ENCODE measurements around the gene TRPM3. TPM values are rescaled to one million over a fixed set of nuclear protein-coding genes. Genes with fewer than 3 reads are reported as not detected.
A peak's percentile ranks its signal among the peaks of the same experiment; 100 is the strongest.

Gene TRPM3
- total and polyA plus RNA-seq, 2 of the 8 experiments (the other 6 are each of a cell fraction or from before 2014, with no cell fraction given): 2.4 to 10.9 TPM

GRCh38 chr9:70814597-70814996 lies 306.8 kb downstream of the TRPM3 start:
- TF ChIP-seq JUND (IDR thresholded peaks at IDR 0.05; ENCODE audit: low read length) (no peak), GTF2F1 (IDR thresholded peaks at IDR 0.05; ENCODE audit: borderline replicate concordance, low read depth, low read length) (no peak), SIRT6 (IDR thresholded peaks at IDR 0.05; ENCODE audit: low read length) (no peak), POLR2AphosphoS5 (IDR thresholded peaks at IDR 0.05; ENCODE audit: low read depth, low read length) (no peak), SIN3A (conservative IDR thresholded peaks at IDR 0.05 in 1 of 2, IDR thresholded peaks at IDR 0.05 in 1 of 2; ENCODE audit: low read depth in 1 of 2, low read length in 2 of 2) (0 out of 4 replicates have a peak, but pooled peaks of 1 of the 2 experiments have one; percentile 32), CREB1 (IDR thresholded peaks at IDR 0.05) (no peak), CHD2 (IDR thresholded peaks at IDR 0.05; ENCODE audit: low read length) (no peak), RXRA (IDR thresholded peaks at IDR 0.05; ENCODE audit: insufficient read depth, low read depth, low read length) (no peak), ATF2 (IDR thresholded peaks at IDR 0.05; ENCODE audit: low read length) (no peak), NRF1 (IDR thresholded peaks at IDR 0.05; ENCODE audit: low read depth, low read length) (no peak), KDM1A (IDR thresholded peaks at IDR 0.05; ENCODE audit: borderline replicate concordance, low read length) (peak; percentile 73; the same call in 1 of the 2 replicates)
- Histone ChIP-seq H3K27ac (ENCODE audit: low read depth, low read length) (no peak overlapping the region), H3K23ac (ENCODE audit: insufficient read length) (no peak overlapping the region), H2BK15ac (ENCODE audit: low read length) (no peak overlapping the region), H2BK12ac (ENCODE audit: low read depth, low read length) (no peak overlapping the region), H3K9me3 (ENCODE audit: insufficient read depth in 2 of 2, low read depth in 1 of 2, low read length in 1 of 2) (no peaks in the 10 kb centered on the region), H3K79me1 (ENCODE audit: low read depth, low read length) (no peaks in the 10 kb centered on the region), H3K4ac (replicated peaks; ENCODE audit: insufficient read length, low read depth, low read length) (no peak overlapping the region), H2BK120ac (replicated peaks; ENCODE audit: low read depth, low read length) (no peak overlapping the region), H3K56ac (replicated peaks; ENCODE audit: insufficient read length, low read depth, low read length) (no peak overlapping the region), H4K5ac (ENCODE audit: insufficient read length, low read depth, low read length) (no peak overlapping the region), H3K9ac (replicated peaks in 1 of 4; ENCODE audit: extremely low read depth in 1 of 4, low read depth in 3 of 4, low read length in 3 of 4) (no peak overlapping the region), H3K27me3 (replicated peaks in 1 of 4; ENCODE audit: control insufficient read depth in 3 of 4, extremely low read depth in 1 of 4, insufficient read depth in 3 of 4, low read length in 3 of 4) (no peaks in the 10 kb centered on the region), H4K8ac (ENCODE audit: extremely low read depth, insufficient read depth, low read length) (no peak overlapping the region), H3K4me3 (ENCODE audit: extremely low read depth in 1 of 4, insufficient read depth in 2 of 4, low read depth in 3 of 4, low read length in 4 of 4) (no peak overlapping the region), H3K4me1 (replicated peaks in 1 of 4; ENCODE audit: control insufficient read depth in 3 of 4, insufficient read depth in 4 of 4, low read length in 3 of 4) (no peaks in the 10 kb centered on the region), H2AK5ac (ENCODE audit: low read depth, low read length) (no peak overlapping the region), H2BK20ac (ENCODE audit: low read length) (no peak overlapping the region), H3K36me3 (ENCODE audit: control insufficient read depth in 2 of 4, insufficient read depth in 4 of 4, low read length in 3 of 4) (no peaks in the 10 kb centered on the region; a peak in 1 of 8 replicates), H2AFZ (ENCODE audit: low read length) (no peak overlapping the region), H3K23me2 (ENCODE audit: low read depth, low read length) (no peaks in the 10 kb centered on the region; the same call in 1 of the 2 replicates), H3K14ac (ENCODE audit: insufficient read length) (no peak overlapping the region), H4K20me1 (replicated peaks in 1 of 2; ENCODE audit: control insufficient read depth in 1 of 2, insufficient read depth in 2 of 2, low read length in 2 of 2) (no peaks in the 10 kb centered on the region), H3K18ac (ENCODE audit: extremely low read depth, low read length) (no peak overlapping the region), H2BK5ac (ENCODE audit: low read depth, low read length) (no peak overlapping the region), H3K79me2 (ENCODE audit: control insufficient read depth in 1 of 2, insufficient read depth in 2 of 2, low read length in 2 of 2) (no peaks in the 10 kb centered on the region; a peak in 1 of 4 replicates), H4K91ac (replicated peaks; ENCODE audit: insufficient read length, low read length) (no peak overlapping the region), H3K4me2 (ENCODE audit: insufficient read depth in 1 of 2, low read depth in 2 of 2, low read length in 2 of 2) (no peak overlapping the region)
- WGBS, 2 experiments (ENCODE audit: extremely low coverage in 1 of 2, insufficient coverage in 1 of 2, insufficient read length in 1 of 2, insufficient replicate concordance in 2 of 2, low coverage in 1 of 2, low lambda C conversion rate in 2 of 2, missing lambda C conversion rate in 1 of 2): 42% methylated on average over 2 of the region's 2 CpGs; no CpG with 5 or more reads in 1 of the 2 experiments
- FAIRE-seq (peak; percentile 32), DNase-seq (ENCODE audit: low read depth in 1 of 2, low spot score in 2 of 2) (peak in 1 of 2 experiments; percentile 19)
- CTCF ChIA-PET (ENCODE audit: partially characterized antibody): interaction anchor here (1.0 to 1.6 kb wide), 3 partner anchors 8 to 12 kb away, joined by 3 to 5 read pairs (median 5); no protein-coding TSS in a partner anchor
- POLR2A ChIA-PET (ENCODE audit: partially characterized antibody): interaction anchor here (1.0 to 1.3 kb wide), 2 partner anchors 10 to 19 kb away, joined by 4 read pairs; no protein-coding TSS in a partner anchor

All from H1 (cell line).